H54 (cell line): Measurements from ENCODE around the gene PHTF2.
"Not testable (repeated sequence)": the region's sequence is repeated elsewhere in the genome, so short reads cannot be mapped to it uniquely, and the experiment has no call there.

ENCODE experiments used
- DNase-seq: peaks from one replicate; pipeline ENCODE4 v3.0.0; 2011; ENCODE audit warnings: low spot score, mixed read lengths; ENCODE audit not compliant: insufficient read length
- FAIRE-seq: peaks from 3 replicates; lab custom pipeline; 2011; peaks lifted over from hg19 to GRCh38; lab: Jason Lieb, UNC
- POLR2A ChIP-seq: IDR thresholded peaks from 2 replicates; pipeline ENCODE4 v1.6.1; 2011; ENCODE audit warnings: low read depth, mild to moderate bottlenecking, low read length

The PHTF2 gene

GRCh38 chr7:77783111-77783510 lies 15.5 kb upstream of the PHTF2 start:
- FAIRE-seq (no peak), DNase-seq (no peak)
- TF ChIP-seq POLR2A: no peak

- no peak for DNase-seq
- FAIRE-seq: no peak
- TF ChIP-seq POLR2A: no peak
Measured at GRCh38 chr7:77783545-77783944, 15.0 kb upstream of the PHTF2 start.

- not testable (repeated sequence) for FAIRE-seq, DNase-seq
Measured at GRCh38 chr7:77784426-77784825, 14.1 kb upstream of the PHTF2 start.

GRCh38 chr7:77786018-77786417 lies 12.6 kb upstream of the PHTF2 start:
- TF ChIP-seq POLR2A: no peak
- no peak for FAIRE-seq
- DNase-seq: no peak

- FAIRE-seq (no peak), DNase-seq (no peak)
- TF ChIP-seq POLR2A: no peak
Measured at GRCh38 chr7:77786741-77787140, 11.8 kb upstream of the PHTF2 start.

GRCh38 chr7:77788327-77788902 lies 10.2 kb upstream of the PHTF2 start:
- no peak for TF ChIP-seq POLR2A
- FAIRE-seq (no peak), DNase-seq (no peak)

GRCh38 chr7:77791336-77791735 lies 7.2 kb upstream of the PHTF2 start:
- DNase-seq (no peak), FAIRE-seq (no peak)
- no peak for TF ChIP-seq POLR2A

GRCh38 chr7:77791956-77792355 lies 6.6 kb upstream of the PHTF2 start:
- FAIRE-seq (no peak), DNase-seq (no peak)
- no peak for TF ChIP-seq POLR2A

GRCh38 chr7:77794000-77794399 lies 4.6 kb upstream of the PHTF2 start:
- DNase-seq (no peak), FAIRE-seq (no peak)
- no peak for TF ChIP-seq POLR2A

GRCh38 chr7:77796109-77796508 lies 2.5 kb upstream of the PHTF2 start:
- TF ChIP-seq POLR2A: no peak
- FAIRE-seq: no peak
- no peak for DNase-seq

GRCh38 chr7:77796960-77797359 lies 1.6 kb upstream of the PHTF2 start:
- FAIRE-seq: no peak

GRCh38 chr7:77797734-77798393 lies 709 bp upstream of the PHTF2 start:
- no peak for DNase-seq
- no peak for FAIRE-seq
- TF ChIP-seq POLR2A: peak; percentile 49; the same call in 1 of the 2 replicates

More at GRCh38 chr7:77796960-77797359, 1.6 kb upstream of the PHTF2 start:
- no peak for TF ChIP-seq POLR2A
- no peak for DNase-seq

GRCh38 chr7:77799078-77799964 lies 748 bp downstream of the PHTF2 start:
- no peak for TF ChIP-seq POLR2A
- FAIRE-seq (no peak), DNase-seq (no peak)

GRCh38 chr7:77800158-77800557 lies 1.6 kb downstream of the PHTF2 start:
- DNase-seq: no peak
- no peak for FAIRE-seq
- TF ChIP-seq POLR2A: no peak
